ENCODE results near the gene TRPM8.

Gene TRPM8

GRCh38 chr2:234050455-234051135 is 133.4 kb downstream of the TRPM8 start, which contains the start of gene SPP2:
Gene SPP2 (plus strand): TSS chr2:234050702. CDS start chr2:234050787, 85 bp downstream.
- no peak for DNase-seq

GRCh38 chr2:234051374-234052070 is 134.3 kb downstream of the TRPM8 start:
- no peak for DNase-seq

GRCh38 chr2:234058881-234059280 is 141.7 kb downstream of the TRPM8 start:
- no peak for DNase-seq

- no peak for DNase-seq
These were observed 143.1 kb downstream of the TRPM8 start for GRCh38 chr2:234060236-234060635.

- DNase-seq, result no peak
These were observed 144.6 kb downstream of the TRPM8 start for GRCh38 chr2:234061624-234062257.

GRCh38 chr2:234066587-234066986 is 149.4 kb downstream of the TRPM8 start:
- no peak for DNase-seq
